Measurements from ENCODE around the gene NEAT1.

NEAT1 gene

GRCh38 chr11:65434057-65434666 is 11.6 kb downstream of the NEAT1 start:
- H3K36me3 Mint-ChIP-seq = peaks cover 74% of the 10 kb centered on the region
- CTCF ChIA-PET = interaction anchor here (0.7 kb wide), 1 partner anchor 18 kb away, joined by 3 read pairs; no protein-coding TSS in a partner anchor
- no peak for DNase-seq
- H3K27me3 Mint-ChIP-seq = no peaks in the 10 kb centered on the region
- H3K27ac Mint-ChIP-seq = peak overlapping the region; percentile 57
- H3K9me3 Mint-ChIP-seq = no peaks in the 10 kb centered on the region
- peaks cover 84% of the 10 kb centered on the region for H3K4me1 Mint-ChIP-seq
- no peak overlapping the region for H3K4me3 Mint-ChIP-seq

- CTCF ChIA-PET = no interaction called here
- no peak for DNase-seq
- peak overlapping the region; percentile 57 for H3K27ac Mint-ChIP-seq
- no peak overlapping the region for H3K4me3 Mint-ChIP-seq
- no peaks in the 10 kb centered on the region for H3K27me3 Mint-ChIP-seq
- H3K9me3 Mint-ChIP-seq = no peaks in the 10 kb centered on the region
- peaks cover 84% of the 10 kb centered on the region for H3K4me1 Mint-ChIP-seq
- H3K36me3 Mint-ChIP-seq = peaks cover 77% of the 10 kb centered on the region
These were observed 12.2 kb downstream of the NEAT1 start for GRCh38 chr11:65434667-65435410.

DNA sequence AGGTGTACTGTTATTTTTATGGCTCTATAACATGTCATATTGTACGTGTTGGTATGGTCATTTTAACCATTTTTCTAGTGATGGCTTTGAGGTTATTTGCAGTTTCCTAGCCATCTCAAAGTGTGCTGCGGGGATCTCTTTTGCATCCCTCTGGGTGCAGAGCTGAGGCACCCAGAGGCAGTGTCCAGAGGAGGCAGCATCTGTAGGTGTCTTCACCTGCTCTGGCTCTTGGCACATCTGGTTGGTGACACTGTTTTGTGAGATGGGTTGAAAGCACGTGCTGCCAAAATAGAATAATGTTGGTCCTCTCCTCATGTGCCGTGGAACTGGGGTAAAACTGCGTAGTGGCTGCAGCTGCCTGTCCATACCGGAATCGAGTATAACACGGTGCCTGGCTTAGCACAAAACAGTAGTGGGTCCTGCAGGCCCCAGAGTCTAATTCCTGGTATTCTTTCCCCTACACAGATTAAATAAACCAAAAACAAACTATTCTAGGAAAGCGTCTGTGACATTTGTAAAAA is 12.9 kb downstream of the NEAT1 start:
- H3K4me1 Mint-ChIP-seq = peaks cover 84% of the 10 kb centered on the region
- DNase-seq = no peak
- peak overlapping the region; percentile 65 for H3K27ac Mint-ChIP-seq
- no peaks in the 10 kb centered on the region for H3K9me3 Mint-ChIP-seq
- CTCF ChIA-PET = no interaction called here
- peaks cover 72% of the 10 kb centered on the region for H3K36me3 Mint-ChIP-seq
- H3K27me3 Mint-ChIP-seq = no peaks in the 10 kb centered on the region
- H3K4me3 Mint-ChIP-seq = no peak overlapping the region

- H3K27ac Mint-ChIP-seq = peak overlapping the region; percentile 65
- peaks cover 71% of the 10 kb centered on the region for H3K36me3 Mint-ChIP-seq
- no peak overlapping the region for H3K4me3 Mint-ChIP-seq
- CTCF ChIA-PET = interaction anchor here (1.6 kb wide), 1 partner anchor 32 kb away, joined by 5 read pairs; no protein-coding TSS in a partner anchor
- no peaks in the 10 kb centered on the region for H3K9me3 Mint-ChIP-seq
- H3K27me3 Mint-ChIP-seq = no peaks in the 10 kb centered on the region
- peaks cover 84% of the 10 kb centered on the region for H3K4me1 Mint-ChIP-seq
- DNase-seq = no peak
These were observed 13.4 kb downstream of the NEAT1 start for GRCh38 chr11:65435981-65436411.

- CTCF ChIA-PET = interaction anchor here (0.7 to 1.6 kb wide), 3 partner anchors 21 to 35 kb away, joined by 3 to 5 read pairs (median 5); no protein-coding TSS in a partner anchor
- no peak for DNase-seq
- Mint-ChIP-seq H3K4me3 (no peak overlapping the region), H3K27me3 (no peaks in the 10 kb centered on the region), H3K9me3 (no peaks in the 10 kb centered on the region), H3K27ac (no peak overlapping the region), H3K36me3 (peaks cover 70% of the 10 kb centered on the region), H3K4me1 (peaks cover 84% of the 10 kb centered on the region)
These were observed 13.9 kb downstream of the NEAT1 start for GRCh38 chr11:65436412-65437032.

- no peak overlapping the region for H3K4me3 Mint-ChIP-seq
- H3K4me1 Mint-ChIP-seq = peaks cover 85% of the 10 kb centered on the region
- H3K9me3 Mint-ChIP-seq = no peaks in the 10 kb centered on the region
- no peak overlapping the region for H3K27ac Mint-ChIP-seq
- H3K27me3 Mint-ChIP-seq = no peaks in the 10 kb centered on the region
- no peak for DNase-seq
- CTCF ChIA-PET = interaction anchor here (0.6 to 1.6 kb wide), 3 partner anchors 20 to 31 kb away, joined by 3 to 5 read pairs (median 5); no protein-coding TSS in a partner anchor
- peaks cover 68% of the 10 kb centered on the region for H3K36me3 Mint-ChIP-seq
These were observed 15.0 kb downstream of the NEAT1 start for GRCh38 chr11:65437436-65438227.

DNA sequence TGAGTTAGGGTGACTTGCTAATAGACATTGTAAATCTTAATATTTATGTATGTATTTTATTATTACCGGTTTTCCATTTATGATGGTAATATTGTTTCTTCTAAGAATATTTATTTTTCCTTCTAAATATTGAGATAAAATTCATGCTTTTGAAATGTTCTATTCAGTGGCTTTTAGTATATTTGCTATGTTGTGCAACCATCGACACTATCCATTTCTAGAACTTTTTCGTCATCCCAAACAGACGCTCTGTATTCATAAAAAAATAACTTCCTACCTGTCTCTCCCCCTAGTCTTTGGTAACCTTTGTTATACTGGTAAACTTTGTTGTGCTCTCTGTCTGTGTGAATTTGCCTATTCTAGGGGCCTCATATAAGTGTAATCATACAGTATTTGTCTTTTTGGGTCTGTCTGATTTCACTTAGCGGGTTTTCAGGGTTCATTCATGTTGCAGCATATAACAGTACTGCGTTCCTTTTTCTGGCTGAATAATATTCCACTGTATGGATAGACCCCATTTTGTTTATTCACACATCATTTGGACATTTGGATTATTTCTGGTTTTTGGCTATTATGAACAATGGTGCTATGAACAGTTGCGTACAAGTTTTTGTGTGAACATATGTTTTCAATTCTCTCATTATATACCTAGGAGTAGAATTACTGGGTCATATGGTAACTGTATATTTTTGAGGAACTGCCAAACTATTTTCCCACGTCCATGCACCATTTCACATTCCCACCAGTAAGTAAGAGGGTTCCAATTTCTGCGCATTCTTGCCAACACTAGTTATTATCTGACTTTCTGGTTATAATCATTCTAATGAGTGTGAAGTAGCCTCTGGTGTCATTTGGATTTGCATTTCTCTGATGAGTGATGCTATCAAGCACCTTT is 15.9 kb downstream of the NEAT1 start:
- Mint-ChIP-seq H3K27ac (peak overlapping the region; percentile 51), H3K4me3 (no peak overlapping the region), H3K27me3 (no peaks in the 10 kb centered on the region), H3K36me3 (peaks cover 66% of the 10 kb centered on the region), H3K4me1 (peaks cover 85% of the 10 kb centered on the region), H3K9me3 (no peaks in the 10 kb centered on the region)
- no peak for DNase-seq
- CTCF ChIA-PET = no interaction called here

GRCh38 chr11:65439331-65440181 is 17.0 kb downstream of the NEAT1 start:
- no peak for DNase-seq
- Mint-ChIP-seq H3K36me3 (peaks cover 65% of the 10 kb centered on the region), H3K9me3 (no peaks in the 10 kb centered on the region), H3K4me1 (peaks cover 82% of the 10 kb centered on the region), H3K27me3 (no peaks in the 10 kb centered on the region), H3K4me3 (no peak overlapping the region), H3K27ac (peak overlapping the region; percentile 91)
- CTCF ChIA-PET = no interaction called here

DNA sequence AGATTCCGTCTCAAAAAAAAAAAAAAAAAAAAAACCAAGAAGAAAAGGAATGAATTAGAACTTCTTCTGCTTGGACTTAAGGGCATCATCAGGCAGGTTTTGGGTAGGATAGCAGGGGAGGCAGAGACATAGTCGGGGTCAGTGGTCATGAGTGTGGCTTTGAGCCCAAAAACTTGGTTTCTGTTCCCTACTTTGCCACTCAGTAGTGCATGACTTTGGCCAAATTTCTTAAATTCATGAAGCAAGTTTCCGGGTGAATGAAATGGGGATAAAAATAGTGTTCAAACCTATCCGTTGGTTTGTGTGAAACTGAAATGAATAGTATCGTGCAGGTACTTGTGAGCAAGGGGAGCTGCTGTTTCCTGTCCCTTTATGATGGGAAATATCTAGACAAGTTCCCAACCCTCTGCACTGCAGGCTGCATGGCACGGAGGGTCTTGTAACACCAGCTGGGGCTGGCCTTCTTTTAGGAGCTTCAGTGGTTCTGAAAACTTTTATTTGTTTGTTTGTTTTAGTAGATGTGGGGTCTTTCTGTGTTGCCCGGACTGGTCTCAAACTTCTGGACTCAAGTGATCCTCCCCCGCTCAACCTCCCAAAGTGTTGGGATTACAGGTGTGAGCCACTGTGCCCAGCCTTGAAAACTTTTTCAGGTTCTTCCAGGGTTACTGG is 18.4 kb downstream of the NEAT1 start:
- H3K9me3 Mint-ChIP-seq = no peaks in the 10 kb centered on the region
- DNase-seq = no peak
- CTCF ChIA-PET = no interaction called here
- no peaks in the 10 kb centered on the region for H3K27me3 Mint-ChIP-seq
- H3K27ac Mint-ChIP-seq = peak overlapping the region; percentile 91
- H3K4me3 Mint-ChIP-seq = peak overlapping the region; percentile 41
- peaks cover 56% of the 10 kb centered on the region for H3K36me3 Mint-ChIP-seq
- H3K4me1 Mint-ChIP-seq = peaks cover 72% of the 10 kb centered on the region

DNA sequence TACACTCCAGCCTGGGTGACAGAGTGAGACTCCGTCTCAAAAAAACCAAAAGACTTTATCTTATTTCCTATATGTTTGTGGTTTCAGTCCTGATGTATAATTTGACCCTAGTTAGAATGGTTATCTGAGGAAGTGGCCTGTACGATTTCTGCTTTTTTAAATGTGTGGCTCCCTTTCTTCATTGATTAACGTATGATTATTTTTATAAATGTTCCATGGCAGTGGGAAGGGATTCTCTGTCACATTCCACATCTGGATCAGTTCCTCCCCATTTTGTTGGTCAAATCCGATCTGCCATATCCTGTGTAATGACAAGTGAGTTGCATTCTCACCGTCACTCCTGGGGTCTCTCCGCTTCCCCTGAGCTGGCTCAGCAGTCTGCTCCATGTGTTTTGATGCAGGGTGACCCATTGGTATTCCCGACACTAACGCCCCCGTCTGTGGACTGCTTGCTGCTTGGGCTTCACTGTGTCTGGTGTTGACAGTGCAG is 20.3 kb downstream of the NEAT1 start:
- no peak for DNase-seq
- H3K4me1 Mint-ChIP-seq = peaks cover 58% of the 10 kb centered on the region
- peaks cover 39% of the 10 kb centered on the region for H3K36me3 Mint-ChIP-seq
- no peaks in the 10 kb centered on the region for H3K9me3 Mint-ChIP-seq
- CTCF ChIA-PET = no interaction called here
- H3K4me3 Mint-ChIP-seq = no peak overlapping the region
- peak overlapping the region; percentile 77 for H3K27ac Mint-ChIP-seq
- no peaks in the 10 kb centered on the region for H3K27me3 Mint-ChIP-seq

- no peak for DNase-seq
- H3K36me3 Mint-ChIP-seq = peaks cover 28% of the 10 kb centered on the region
- H3K9me3 Mint-ChIP-seq = peaks cover 2% of the 10 kb centered on the region
- H3K4me3 Mint-ChIP-seq = no peak overlapping the region
- H3K4me1 Mint-ChIP-seq = peaks cover 45% of the 10 kb centered on the region
- peak overlapping the region; percentile 83 for H3K27ac Mint-ChIP-seq
- CTCF ChIA-PET = no interaction called here
- H3K27me3 Mint-ChIP-seq = peaks cover 4% of the 10 kb centered on the region
These were observed 21.9 kb downstream of the NEAT1 start for GRCh38 chr11:65444314-65445051.

Measured in activated naive CD4-positive, alpha-beta T cell treated with anti-CD3 and anti-CD28 coated beads, Interleukin-2, amount 10 ng/mL, durations not matched to agents 7 days and 5 days (primary cell).